Fibroblast of lung (primary cell): ENCODE results near the gene NPEPL1. TPM values are rescaled to one million over a fixed set of nuclear protein-coding genes. Genes with fewer than 3 reads are reported as not detected.

Experiments used
- DNase-seq, 2 donors: peaks; one replicate each; pipeline versions ENCODE4 v3.0.0 to v3.0.0-alpha.2; 2010; ENCODE audit warnings: low read depth in 2 of 2
- H2AFZ ChIP-seq: 2 replicates; pipeline ENCODE4 v1.5.1; 2012; ENCODE audit warnings: low read length, control low read depth, inconsistent platforms
- H3K27ac ChIP-seq: 2 replicates; pipeline ENCODE4 v1.5.1; 2011; ENCODE audit warnings: low read length, control low read depth; ENCODE audit not compliant: insufficient read depth
- H3K27me3 ChIP-seq: 2 replicates; pipeline ENCODE4 v1.5.1; 2011; ENCODE audit warnings: mild to moderate bottlenecking, low read length; ENCODE audit not compliant: control insufficient read depth, insufficient read depth
- H3K36me3 ChIP-seq: 2 replicates; pipeline ENCODE4 v1.5.1; 2011; ENCODE audit warnings: low read length; ENCODE audit not compliant: control insufficient read depth, insufficient read depth
- H3K4me1 ChIP-seq: 2 replicates; pipeline ENCODE4 v1.5.1; 2011; ENCODE audit warnings: low read length; ENCODE audit not compliant: control insufficient read depth, insufficient read depth; ENCODE audit errors: extremely low read depth
- H3K4me2 ChIP-seq: 2 replicates; pipeline ENCODE4 v1.5.1; 2011; ENCODE audit warnings: low read length, control low read depth; ENCODE audit not compliant: insufficient read depth; ENCODE audit errors: extremely low read depth
- H3K4me3 ChIP-seq, 4 experiments: fragments of 200-600 bp in 1 of 4; sonication (generic) in 1 of 4; replicated peaks in 1 of 4; 2 replicates each; pipeline ENCODE4 v1.5.1; 2011 to 2016; ENCODE audit warnings: low read length in 4 of 4, low read depth in 3 of 4, mild to moderate bottlenecking in 3 of 4, control low read depth in 2 of 4, inconsistent platforms in 1 of 4, mixed read lengths in 1 of 4; ENCODE audit not compliant: insufficient read depth in 1 of 4; ENCODE audit errors: control extremely low read depth in 1 of 4
- H3K79me2 ChIP-seq: 2 replicates; pipeline ENCODE4 v1.5.1; 2012; ENCODE audit warnings: mild to moderate bottlenecking, low read length, inconsistent platforms; ENCODE audit not compliant: control insufficient read depth, insufficient read depth
- H3K9ac ChIP-seq: 2 replicates; pipeline ENCODE4 v1.5.1; 2011; ENCODE audit warnings: mild to moderate bottlenecking, low read length, control low read depth; ENCODE audit not compliant: insufficient read depth
- H3K9me3 ChIP-seq: 2 replicates; pipeline ENCODE4 v1.5.1; 2012; ENCODE audit warnings: low read depth, low read length; ENCODE audit not compliant: control insufficient read depth, insufficient read depth
- H4K20me1 ChIP-seq: 2 replicates; pipeline ENCODE4 v1.5.1; 2011; ENCODE audit warnings: low read length; ENCODE audit not compliant: control insufficient read depth, insufficient read depth; ENCODE audit errors: extremely low read depth
- CTCF ChIP-seq, 2 donors: IDR thresholded peaks in 1 of 2; conservative IDR thresholded peaks in 1 of 2; 1 replicate in 1 of 2; 2 replicates in 1 of 2; pipeline ENCODE4 v1.5.1; 2011 to 2012; ENCODE audit warnings: low read length in 2 of 2, control low read depth in 1 of 2, inconsistent platforms in 1 of 2, low read depth in 1 of 2, mild to moderate bottlenecking in 1 of 2
- EZH2 ChIP-seq: IDR thresholded peaks from 2 replicates; pipeline ENCODE4 v1.5.1; 2012; ENCODE audit warnings: low read length, control low read depth, mild to moderate bottlenecking; ENCODE audit errors: missing control alignments
- polyA plus RNA-seq, 2 donors: library from polyadenylated mRNA; depleted of rRNA in 1 of 2; stranded (reverse) in 1 of 2; unstranded in 1 of 2; fragments of >200 nt; gene quantifications; 2 replicates each; pipeline ENCODE4 v1.2.1, GENCODE V29; 2011 to 2012; ENCODE audit warnings: missing spikeins in 1 of 2
- total RNA-seq: library from RNA; depleted of rRNA; stranded (reverse); fragments of >200 nt; gene quantifications from 2 replicates; pipeline ENCODE4 v1.2.1, GENCODE V29; 2014

NPEPL1 gene
- total and polyA plus RNA-seq, 2 donors (not counting 1 experiment from before 2014, with no cell fraction given): 2.9 to 24.6 TPM

DNA sequence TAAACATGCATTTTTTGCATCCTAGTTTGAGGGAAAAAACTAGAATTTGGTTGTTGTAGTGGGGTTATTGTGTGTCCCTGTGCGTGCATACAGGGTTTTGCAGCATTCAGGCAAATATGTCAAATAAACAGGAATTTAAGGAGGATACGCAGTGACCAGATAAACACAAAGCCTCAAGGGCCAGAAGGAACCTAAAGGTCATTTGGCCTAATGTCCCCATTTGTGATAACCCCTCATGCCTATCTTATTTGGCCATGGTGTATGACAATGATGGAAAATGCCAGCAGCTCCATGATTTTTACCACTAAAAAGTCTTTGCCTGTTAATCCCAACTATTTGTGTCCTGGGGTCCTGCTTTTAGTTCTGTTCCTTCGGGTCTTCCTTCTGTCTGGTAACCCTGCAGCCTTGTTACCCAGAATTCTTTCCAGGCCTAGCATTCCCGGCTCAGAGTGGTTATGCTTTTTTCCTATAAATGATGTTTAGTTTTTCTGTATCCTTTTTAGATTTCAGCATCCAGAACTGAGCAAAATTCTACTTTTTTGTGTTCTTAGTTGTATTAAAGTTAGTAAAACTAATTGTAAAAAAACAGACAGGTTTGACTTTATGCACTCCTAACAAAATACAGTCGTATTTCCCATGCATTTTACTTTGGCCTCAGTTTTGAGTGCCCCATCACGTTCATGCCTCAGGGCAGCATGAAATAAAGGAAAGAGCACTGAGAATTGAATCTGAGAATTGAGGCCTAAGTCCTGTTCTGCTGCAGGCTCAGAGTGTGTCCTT is 37.1 kb upstream of the NPEPL1 start:
- Histone ChIP-seq H2AFZ (no peak overlapping the region), H3K36me3 (no peaks in the 10 kb centered on the region), H3K27me3 (no peaks in the 10 kb centered on the region), H4K20me1 (no peaks in the 10 kb centered on the region), H3K79me2 (peaks cover 91% of the 10 kb centered on the region), H3K9ac (no peak overlapping the region), H3K4me3 (peak overlapping the region in 1 of 4 experiments; percentile 2), H3K9me3 (no peaks in the 10 kb centered on the region), H3K4me1 (no peaks in the 10 kb centered on the region), H3K4me2 (peak overlapping the region; percentile 21), H3K27ac (no peak overlapping the region)
- TF ChIP-seq CTCF (conservative IDR thresholded peaks at IDR 0.05 in 1 of 2, IDR thresholded peaks at IDR 0.05 in 1 of 2; ENCODE audit: low read depth in 1 of 2, low read length in 2 of 2): no peak
- no peak for TF ChIP-seq EZH2
- DNase-seq: no peak

DNA sequence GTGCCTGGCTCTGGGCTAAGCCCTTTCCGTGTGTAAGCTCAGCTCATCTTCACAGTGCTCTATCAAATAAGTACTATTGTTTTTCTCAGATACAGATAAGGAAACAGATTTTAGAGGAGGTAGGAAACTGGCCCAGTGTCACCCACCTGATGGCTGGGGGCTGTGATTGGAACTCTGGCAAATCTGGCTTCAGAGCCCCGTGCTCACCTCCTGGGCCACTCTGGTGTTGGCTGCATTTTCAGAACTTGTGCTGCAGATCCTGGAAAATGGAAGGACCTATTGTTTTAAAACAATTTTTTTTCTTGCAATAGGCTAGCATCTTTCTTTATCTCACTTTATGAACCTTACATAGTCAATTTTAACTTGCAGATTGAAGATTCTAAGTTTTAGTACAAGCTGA is 35.8 kb upstream of the NPEPL1 start:
- no peak overlapping the region for H3K9ac ChIP-seq
- H3K27me3 ChIP-seq: no peaks in the 10 kb centered on the region
- no peaks in the 10 kb centered on the region for H4K20me1 ChIP-seq
- H3K4me2 ChIP-seq: peak overlapping the region; percentile 5
- no peak overlapping the region for H3K4me3 ChIP-seq
- H3K27ac ChIP-seq: no peak overlapping the region
- DNase-seq: no peak
- H3K9me3 ChIP-seq: no peaks in the 10 kb centered on the region
- H3K36me3 ChIP-seq: peaks cover 2% of the 10 kb centered on the region
- no peak overlapping the region for H2AFZ ChIP-seq
- no peak for TF ChIP-seq CTCF (conservative IDR thresholded peaks at IDR 0.05 in 1 of 2, IDR thresholded peaks at IDR 0.05 in 1 of 2; ENCODE audit: low read depth in 1 of 2, low read length in 2 of 2)
- peaks cover 94% of the 10 kb centered on the region for H3K79me2 ChIP-seq
- no peaks in the 10 kb centered on the region for H3K4me1 ChIP-seq

GRCh38 chr20:58657262-58657661 is 35.3 kb upstream of the NPEPL1 start:
- Histone ChIP-seq H2AFZ (no peak overlapping the region), H4K20me1 (no peaks in the 10 kb centered on the region), H3K4me1 (no peaks in the 10 kb centered on the region), H3K79me2 (peaks cover 94% of the 10 kb centered on the region), H3K9ac (no peak overlapping the region), H3K27ac (no peak overlapping the region), H3K36me3 (peaks cover 2% of the 10 kb centered on the region), H3K4me2 (no peak overlapping the region), H3K9me3 (no peaks in the 10 kb centered on the region), H3K27me3 (no peaks in the 10 kb centered on the region), H3K4me3 (no peak overlapping the region)
- TF ChIP-seq EZH2: no peak
- DNase-seq: no peak
